RPMI8226 (cell line): Measurements from ENCODE around the gene CDPF1.
A peak's percentile ranks its signal among the peaks of the same experiment; 100 is the strongest.
"Not testable (repeated sequence)": the region's sequence is repeated elsewhere in the genome, so short reads cannot be mapped to it uniquely, and the experiment has no call there.

Experiments used
- DNase-seq: peaks from one replicate; pipeline ENCODE4 v3.0.0-alpha.2; 2015

The CDPF1 gene

GRCh38 chr22:46224044-46224897, 25.8 kb downstream of the CDPF1 start:
- no peak for DNase-seq

DNA sequence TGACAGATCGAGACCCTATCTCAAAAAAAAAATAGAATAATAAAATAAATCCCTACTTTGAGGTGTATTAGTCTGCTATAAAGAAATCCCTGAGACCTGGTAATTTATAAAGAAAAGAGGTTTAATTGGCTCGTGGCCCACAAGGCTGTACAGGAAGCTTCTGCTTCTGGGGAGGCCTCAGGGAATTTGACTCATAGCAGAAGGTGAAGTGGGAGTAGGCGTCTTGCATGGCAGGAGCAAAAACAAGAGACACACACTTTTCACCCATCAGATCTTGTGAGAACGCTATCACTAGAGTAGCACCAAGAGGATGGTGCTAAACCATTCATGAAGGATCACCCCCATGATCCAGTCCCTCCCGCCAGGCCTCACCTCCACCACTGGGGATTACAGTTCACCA, 29.2 kb downstream of the CDPF1 start:
- DNase-seq = no peak

DNA sequence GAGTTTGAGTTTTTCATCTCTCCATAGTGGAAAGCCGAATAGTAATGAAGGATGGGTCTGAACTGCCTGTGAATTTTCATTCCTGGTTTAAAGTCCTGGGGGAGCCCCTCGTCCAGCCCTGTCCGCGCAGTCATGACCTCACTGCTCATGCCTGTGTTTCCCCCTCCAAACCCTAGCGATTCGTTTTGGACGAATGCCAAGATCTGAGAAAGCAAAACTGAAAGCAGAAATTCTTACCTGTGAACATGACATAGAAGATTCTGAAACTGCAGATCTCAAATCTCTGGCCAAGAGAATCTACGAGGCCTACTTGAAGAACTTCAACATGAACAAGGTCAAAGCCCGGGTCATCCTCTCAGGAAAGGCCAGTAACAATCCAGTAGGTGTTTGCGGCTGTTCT, 30.5 kb downstream of the CDPF1 start:
- DNase-seq = peak; percentile 74

GRCh38 chr22:46214616-46215015, 35.5 kb downstream of the CDPF1 start:
- no peak for DNase-seq

DNA sequence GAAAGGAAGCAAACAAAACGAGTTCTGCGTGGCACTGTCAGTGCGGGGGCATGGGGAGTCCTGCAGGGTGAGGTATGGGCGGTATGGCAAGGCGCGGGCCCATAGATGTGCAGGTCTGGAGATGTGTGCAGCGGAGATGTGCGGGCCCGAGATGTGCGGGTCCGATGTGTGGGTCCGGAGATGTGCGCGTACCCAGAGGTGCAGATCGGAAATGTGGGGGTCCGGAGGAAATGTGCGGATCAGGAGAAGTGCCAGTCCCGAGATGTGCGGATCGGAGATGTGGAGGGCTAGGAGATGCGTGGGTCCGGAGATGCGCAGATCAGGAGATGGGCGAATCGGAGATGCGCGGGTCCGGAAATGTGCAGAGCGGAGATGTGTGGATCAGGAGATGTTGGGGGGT, 35.9 kb downstream of the CDPF1 start:
- DNase-seq = no peak

GRCh38 chr22:46213052-46213451, 37.0 kb downstream of the CDPF1 start:
- DNase-seq = no peak

DNA sequence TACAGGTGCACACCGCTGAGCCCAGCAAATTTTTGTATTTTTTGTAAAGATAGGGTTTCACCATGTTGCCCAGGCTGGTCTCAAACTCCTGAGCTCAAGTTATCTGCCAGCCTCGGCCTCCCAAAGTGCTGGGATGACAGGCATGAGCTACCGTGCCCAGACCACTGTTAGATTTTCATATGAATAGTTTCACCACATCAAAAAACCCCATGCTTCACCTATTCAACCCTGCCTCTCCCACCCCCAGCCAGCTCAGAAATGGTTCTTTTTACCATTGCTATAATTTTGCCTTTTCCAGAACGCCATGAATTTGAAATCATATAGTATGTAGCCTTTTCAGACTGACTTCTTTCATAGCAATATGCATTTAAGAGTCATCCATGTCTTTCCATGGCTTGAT, 37.9 kb downstream of the CDPF1 start:
- DNase-seq = no peak

GRCh38 chr22:46209262-46209661, 40.8 kb downstream of the CDPF1 start:
- no peak for DNase-seq

GRCh38 chr22:46203601-46203980, 46.5 kb downstream of the CDPF1 start:
- no peak for DNase-seq

GRCh38 chr22:46202897-46203600, 47.0 kb downstream of the CDPF1 start:
- DNase-seq = no peak

- no peak for DNase-seq
These were observed 48.9 kb downstream of the CDPF1 start for GRCh38 chr22:46201059-46201757.

GRCh38 chr22:46198806-46199205, 51.3 kb downstream of the CDPF1 start:
- DNase-seq = not testable (repeated sequence)

DNA sequence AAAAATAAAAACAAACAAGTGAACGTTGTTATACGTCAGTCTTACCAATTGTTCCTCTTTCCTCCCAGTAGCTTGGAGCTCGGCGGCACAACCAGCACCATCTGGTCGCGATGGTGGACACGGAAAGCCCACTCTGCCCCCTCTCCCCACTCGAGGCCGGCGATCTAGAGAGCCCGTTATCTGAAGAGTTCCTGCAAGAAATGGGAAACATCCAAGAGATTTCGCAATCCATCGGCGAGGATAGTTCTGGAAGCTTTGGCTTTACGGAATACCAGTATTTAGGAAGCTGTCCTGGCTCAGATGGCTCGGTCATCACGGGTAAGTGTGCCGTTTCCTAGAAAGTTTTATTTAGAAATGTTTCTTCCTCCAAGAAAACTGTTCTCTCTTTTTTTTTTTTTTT, 51.8 kb downstream of the CDPF1 start:
- DNase-seq = no peak

GRCh38 chr22:46196278-46196677, 53.8 kb downstream of the CDPF1 start:
- no peak for DNase-seq

DNA sequence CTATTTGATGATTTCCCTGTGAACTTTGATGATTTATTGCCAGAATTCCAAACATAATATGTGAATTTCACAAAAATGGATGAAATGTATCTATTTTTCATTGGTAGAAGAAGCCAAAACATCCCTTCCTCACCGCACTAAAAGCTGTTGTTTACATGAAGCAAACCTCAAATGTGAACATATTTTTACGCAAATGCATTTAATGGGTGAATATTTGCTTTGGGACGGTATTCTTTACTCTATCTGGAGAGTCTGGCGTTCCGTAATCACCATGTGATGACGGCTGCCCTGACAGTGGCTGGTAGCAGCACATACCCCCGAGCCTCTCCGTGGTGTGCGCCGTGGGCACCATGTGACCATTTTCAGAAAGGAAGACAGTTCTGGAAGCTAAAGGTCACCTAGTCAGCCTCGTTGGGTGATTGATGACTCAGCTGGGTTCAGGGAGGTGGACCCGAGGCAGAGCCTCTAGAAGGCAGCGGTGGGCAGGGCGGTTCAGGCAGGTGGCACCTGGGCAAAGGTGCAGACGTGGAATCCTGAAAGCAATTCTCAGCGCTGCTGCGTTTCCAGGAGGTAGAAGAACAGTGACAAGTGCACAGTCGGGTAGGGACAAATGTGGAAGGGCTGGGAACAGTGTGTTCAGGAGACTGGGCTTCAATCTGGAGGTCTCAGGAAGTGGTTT, 54.5 kb downstream of the CDPF1 start:
- no peak for DNase-seq
